Omental fat pad (tissue), 4 donors: ENCODE data around the gene KLK8. TPM values are rescaled to one million over a fixed set of nuclear protein-coding genes. Genes with fewer than 3 reads are reported as not detected.

ENCODE experiments used
- ATAC-seq: fragments of 150-250 bp; one replicate; pipeline ENCODE4 v1.9.1; 2016; ENCODE audit warnings: mild to moderate bottlenecking, moderate library complexity; ENCODE audit not compliant: low FRiP score
- DNase-seq: peaks from one replicate; pipeline ENCODE4 v3.0.0-alpha.2; 2019; ENCODE audit warnings: low spot score
- total RNA-seq, 4 donors: library from RNA; depleted of rRNA; stranded (reverse); fragments of >200 nt; gene quantifications; one replicate each; pipeline ENCODE4 v1.1.0, GENCODE V29; 2016
- TF ChIP-seq, protein P1 (sequence below), 3 donors: fragments of 450-650 bp; IDR thresholded peaks; one replicate each; pipeline ENCODE4 v1.5.1; 2016 to 2017; ENCODE audit warnings: antibody characterized with exemption in 3 of 3, mild to moderate bottlenecking in 3 of 3, moderate library complexity in 2 of 3

The KLK8 gene
- total RNA-seq, 4 donors from 2014 or later = 2.8 to 15.0 (median 3.4) TPM; not detected in 1

GRCh38 chr19:51031880-51032225 is 30.4 kb upstream of the KLK8 start:
- TF ChIP-seq, protein P1, sequence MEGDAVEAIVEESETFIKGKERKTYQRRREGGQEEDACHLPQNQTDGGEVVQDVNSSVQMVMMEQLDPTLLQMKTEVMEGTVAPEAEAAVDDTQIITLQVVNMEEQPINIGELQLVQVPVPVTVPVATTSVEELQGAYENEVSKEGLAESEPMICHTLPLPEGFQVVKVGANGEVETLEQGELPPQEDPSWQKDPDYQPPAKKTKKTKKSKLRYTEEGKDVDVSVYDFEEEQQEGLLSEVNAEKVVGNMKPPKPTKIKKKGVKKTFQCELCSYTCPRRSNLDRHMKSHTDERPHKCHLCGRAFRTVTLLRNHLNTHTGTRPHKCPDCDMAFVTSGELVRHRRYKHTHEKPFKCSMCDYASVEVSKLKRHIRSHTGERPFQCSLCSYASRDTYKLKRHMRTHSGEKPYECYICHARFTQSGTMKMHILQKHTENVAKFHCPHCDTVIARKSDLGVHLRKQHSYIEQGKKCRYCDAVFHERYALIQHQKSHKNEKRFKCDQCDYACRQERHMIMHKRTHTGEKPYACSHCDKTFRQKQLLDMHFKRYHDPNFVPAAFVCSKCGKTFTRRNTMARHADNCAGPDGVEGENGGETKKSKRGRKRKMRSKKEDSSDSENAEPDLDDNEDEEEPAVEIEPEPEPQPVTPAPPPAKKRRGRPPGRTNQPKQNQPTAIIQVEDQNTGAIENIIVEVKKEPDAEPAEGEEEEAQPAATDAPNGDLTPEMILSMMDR (IDR thresholded peaks at IDR 0.05) = no peak
- DNase-seq = no peak
- no peak for ATAC-seq

- DNase-seq (no peak), ATAC-seq (no peak)
- TF ChIP-seq, protein P1 (IDR thresholded peaks at IDR 0.05) = no peak
Measured at GRCh38 chr19:51031220-51031879, 29.9 kb upstream of the KLK8 start.

DNA sequence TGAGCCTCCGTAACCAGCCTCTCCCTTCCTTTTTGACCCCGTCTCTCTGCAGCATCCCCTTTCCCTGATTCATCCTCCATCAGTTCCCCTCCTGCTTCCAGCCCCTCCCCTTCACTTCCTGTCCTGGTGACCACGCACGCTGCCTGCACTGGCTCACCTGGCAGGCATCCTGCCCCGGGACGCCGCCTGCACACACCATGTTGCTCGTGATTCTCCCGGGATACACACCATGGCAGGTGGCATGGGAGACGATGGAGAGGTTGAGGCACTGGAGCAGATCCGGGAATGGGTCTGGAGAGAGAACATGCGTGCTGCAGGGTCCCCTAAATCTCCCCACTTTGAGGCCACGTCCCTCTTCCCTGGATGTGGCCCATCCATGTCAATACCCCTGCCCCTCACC is 29.2 kb upstream of the KLK8 start:
- no peak for DNase-seq

GRCh38 chr19:51029718-51030117 is 28.3 kb upstream of the KLK8 start:
- ATAC-seq (no peak), DNase-seq (no peak)
- TF ChIP-seq, protein P1 (IDR thresholded peaks at IDR 0.05) = no peak

More for the DNA sequence above, 29.2 kb upstream of the KLK8 start:
- ATAC-seq = no peak
- TF ChIP-seq, protein P1 (IDR thresholded peaks at IDR 0.05) = no peak

GRCh38 chr19:51027873-51028272 is 26.5 kb upstream of the KLK8 start:
- TF ChIP-seq, protein P1 (IDR thresholded peaks at IDR 0.05) = no peak
- no peak for DNase-seq
- ATAC-seq = no peak

DNA sequence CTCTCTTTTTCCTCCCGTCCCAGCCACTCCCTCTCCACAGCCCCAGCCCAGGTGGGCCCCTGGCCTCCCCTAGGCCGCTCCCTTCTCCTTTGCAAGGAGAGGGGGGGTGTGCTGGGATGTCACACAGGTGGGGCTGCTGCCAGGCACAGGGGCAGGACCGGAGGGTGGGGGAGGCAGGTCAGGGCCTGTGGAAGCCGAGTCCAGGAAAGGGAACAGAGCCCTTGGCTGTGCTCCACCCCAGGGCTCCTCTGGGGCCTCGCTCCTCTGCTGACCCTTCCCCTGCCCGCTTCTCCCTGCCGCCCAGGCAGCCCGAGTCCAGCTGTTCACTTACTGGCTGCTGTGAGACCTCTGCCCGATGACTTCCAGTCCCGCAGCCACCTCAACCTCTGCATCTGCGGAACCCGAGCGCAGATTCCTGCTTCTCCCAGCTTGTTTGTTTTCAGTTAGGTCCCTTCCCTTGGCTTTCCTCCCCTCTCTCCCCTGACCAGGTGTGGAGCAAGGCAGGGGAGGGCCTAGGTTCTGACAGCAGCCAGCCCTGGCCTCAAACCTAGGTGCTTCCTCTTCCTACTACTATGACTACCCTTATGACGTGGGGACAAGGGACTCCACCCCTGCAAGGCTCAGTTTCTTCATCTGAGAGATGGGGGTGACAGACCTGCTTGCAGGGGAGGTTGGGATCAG is 25.9 kb upstream of the KLK8 start:
- no peak for DNase-seq

More for the DNA sequence above, 25.9 kb upstream of the KLK8 start:
- TF ChIP-seq, protein P1 (IDR thresholded peaks at IDR 0.05) = no peak
- no peak for ATAC-seq
